IMR-90 (cell line): ENCODE measurements around the gene ZNF181. TPM values are rescaled to one million over a fixed set of nuclear protein-coding genes. Genes with fewer than 3 reads are reported as not detected.

ENCODE experiments used
- ATAC-seq: fragments of 200-7000 bp; cut with Tn5 transposase; 2 replicates; pipeline ENCODE4 v1.9.1; 2020; ENCODE audit warnings: low read depth, mild to moderate bottlenecking, moderate library complexity
- BruUV-seq: library from RNA; stranded (reverse); fragments of 400-500 nt; replicated peaks from 2 replicates; lab custom pipeline; 2021; lab: Mats Ljungman, UMichigan
- CTCF ChIA-PET: fragments of 300-600 bp; formaldehyde crosslinking; extraction: SDS; loops from one replicate; lab custom pipeline; 2021; ENCODE audit warnings: antibody characterized with exemption; lab: Yijun Ruan, JAX
- POLR2A ChIA-PET: fragments of 300-600 bp; sonication (Branson Sonifier 250); formaldehyde crosslinking; loops from one replicate; lab custom pipeline; 2022; ENCODE audit warnings: antibody characterized with exemption; ENCODE audit not compliant: unreplicated experiment; lab: Charles Lee
- DNase-seq: peaks from one replicate; pipeline ENCODE4 v3.0.0; 2013
- H2AFZ ChIP-seq: replicated peaks from 2 replicates; pipeline ENCODE3; 2013; ENCODE audit warnings: low read length, mild to moderate bottlenecking; ENCODE audit not compliant: poor library complexity
- H2AK5ac ChIP-seq: 2 replicates; pipeline ENCODE4 v1.6.1; 2013; ENCODE audit warnings: low read depth, low read length, inconsistent platforms
- H2AK9ac ChIP-seq: replicated peaks from 2 replicates; pipeline ENCODE3; 2013; ENCODE audit warnings: mild to moderate bottlenecking, low read depth, low read length, moderate library complexity; ENCODE audit not compliant: poor library complexity
- H2BK120ac ChIP-seq: 2 replicates; pipeline ENCODE4 v1.6.1; 2013; ENCODE audit warnings: low read depth, low read length, inconsistent platforms
- H2BK15ac ChIP-seq: 3 replicates; pipeline ENCODE4 v1.6.1; 2013; ENCODE audit warnings: low read depth, low read length, inconsistent platforms
- H2BK20ac ChIP-seq: 2 replicates; pipeline ENCODE4 v1.6.1; 2013; ENCODE audit warnings: low read depth, mild to moderate bottlenecking, inconsistent platforms, low read length, moderate library complexity
- H2BK5ac ChIP-seq: 2 replicates; pipeline ENCODE4 v1.6.1; 2013; ENCODE audit warnings: mild to moderate bottlenecking, low read depth, low read length, inconsistent platforms; ENCODE audit not compliant: poor library complexity, severe bottlenecking
- H3K14ac ChIP-seq: replicated peaks from 2 replicates; pipeline ENCODE4 v1.6.1; 2013; ENCODE audit warnings: low read depth, low read length, inconsistent platforms
- H3K18ac ChIP-seq: 2 replicates; pipeline ENCODE4 v1.6.1; 2013; ENCODE audit warnings: low read depth, low read length, control low read depth
- H3K23ac ChIP-seq: 2 replicates; pipeline ENCODE4 v1.6.1; 2013; ENCODE audit warnings: low read depth, low read length, inconsistent platforms
- H3K27ac ChIP-seq: 2 replicates; pipeline ENCODE4 v1.5.1; 2013; ENCODE audit warnings: mild to moderate bottlenecking, control low read depth, low read length; ENCODE audit not compliant: insufficient read depth
- H3K27me3 ChIP-seq: 2 replicates; pipeline ENCODE4 v1.6.1; 2013; ENCODE audit warnings: low read length; ENCODE audit not compliant: control insufficient read depth, insufficient read depth
- H3K36me3 ChIP-seq: 2 replicates; pipeline ENCODE4 v1.6.1; 2013; ENCODE audit warnings: low read length, mixed read lengths; ENCODE audit not compliant: control insufficient read depth, insufficient read depth
- H3K4ac ChIP-seq: 2 replicates; pipeline ENCODE4 v1.6.1; 2013; ENCODE audit warnings: low read depth, low read length, inconsistent platforms
- H3K4me1 ChIP-seq: 2 replicates; pipeline ENCODE4 v1.6.1; 2013; ENCODE audit warnings: low read length, mixed read lengths; ENCODE audit not compliant: control insufficient read depth, insufficient read depth
- H3K4me2 ChIP-seq: 2 replicates; pipeline ENCODE4 v1.6.1; 2013; ENCODE audit warnings: low read depth, mild to moderate bottlenecking, control low read depth, low read length, moderate library complexity
- H3K4me3 ChIP-seq: 2 replicates; pipeline ENCODE4 v1.5.1; 2013; ENCODE audit warnings: low read depth, mild to moderate bottlenecking, control low read depth, low read length, moderate library complexity; ENCODE audit not compliant: insufficient read depth
- H3K56ac ChIP-seq: 2 replicates; pipeline ENCODE4 v1.6.1; 2013; ENCODE audit warnings: low read length, inconsistent platforms; ENCODE audit not compliant: insufficient read depth; ENCODE audit errors: extremely low read depth
- H3K79me1 ChIP-seq, 2 experiments: 2 replicates each; pipeline ENCODE4 v1.6.1; 2013; ENCODE audit warnings: low read length in 2 of 2, inconsistent platforms in 1 of 2, low read depth in 1 of 2
- H3K9ac ChIP-seq: 2 replicates; pipeline ENCODE4 v1.6.1; 2013; ENCODE audit warnings: low read depth, low read length, control low read depth
- H3K9me1 ChIP-seq: 2 replicates; pipeline ENCODE4 v1.6.1; 2013; ENCODE audit warnings: low read length, inconsistent platforms; ENCODE audit not compliant: insufficient read depth
- H3K9me3 ChIP-seq: 2 replicates; pipeline ENCODE4 v1.6.1; 2013; ENCODE audit warnings: low read length; ENCODE audit not compliant: control insufficient read depth, insufficient read depth
- H4K20me1 ChIP-seq: 2 replicates; pipeline ENCODE4 v1.6.1; 2013; ENCODE audit warnings: low read length, inconsistent platforms; ENCODE audit not compliant: insufficient read depth
- H4K5ac ChIP-seq: 2 replicates; pipeline ENCODE4 v1.6.1; 2013; ENCODE audit warnings: mild to moderate bottlenecking, low read depth, low read length, control low read depth
- H4K8ac ChIP-seq, 2 experiments: 2 replicates each; pipeline ENCODE4 v1.6.1; 2013; ENCODE audit warnings: low read depth in 2 of 2, low read length in 2 of 2, control low read depth in 1 of 2, inconsistent platforms in 1 of 2
- H4K91ac ChIP-seq: 2 replicates; pipeline ENCODE4 v1.6.1; 2013; ENCODE audit warnings: low read depth, low read length, inconsistent platforms; ENCODE audit not compliant: insufficient read depth
- CEBPB ChIP-seq: IDR thresholded peaks from 2 replicates; pipeline ENCODE4 v1.6.1; 2012; ENCODE audit warnings: low read depth, low read length, improper control_type of control experiment
- RCOR1 ChIP-seq: IDR thresholded peaks from 2 replicates; pipeline ENCODE4 v1.6.1; 2012; ENCODE audit warnings: mild to moderate bottlenecking, low read length, improper control_type of control experiment; ENCODE audit not compliant: insufficient replicate concordance
- RFX5 ChIP-seq: IDR thresholded peaks from 2 replicates; pipeline ENCODE4 v1.8.0; 2012; ENCODE audit warnings: low read depth, mild to moderate bottlenecking, low read length, moderate library complexity
- WGBS, 2 experiments: methylation state at CpG; one replicate each; pipeline versions ENCODE4 v1.1.5 to v1.1.7; 2013; ENCODE audit warnings: missing lambda C conversion rate in 2 of 2; ENCODE audit not compliant: insufficient read length in 1 of 2; ENCODE audit errors: extremely low coverage in 2 of 2; 5-methylcytosine and 5-hydroxymethylcytosine counted together
- dilution Hi-C: fragments of 300-500 bp; cut with HindIII; formaldehyde crosslinking; loops from one replicate; pipeline ENCODE4 v1.14.3; 2018; ENCODE audit warnings: low sequenced_read_pairs; ENCODE audit not compliant: unreplicated experiment
- in situ Hi-C: fragments of 300-500 bp; cut with MboI; formaldehyde crosslinking; loops from 3 replicates; pipeline ENCODE4 v1.14.3; 2019; ENCODE audit warnings: low sequenced_read_pairs, inconsistent platforms, mixed read lengths
- intact Hi-C: fragments of 100-400 bp; cut with micrococcal nuclease; formaldehyde crosslinking; loops from 2 replicates; pipeline ENCODE4 v1.10.0; 2022
- polyA plus RNA-seq, 3 experiments: library from polyadenylated mRNA; depleted of rRNA; stranded (reverse); fragments of >200 nt; gene quantifications; 2 replicates each; pipeline ENCODE4 v1.2.3, GENCODE V29; 2012; ENCODE audit warnings: low replicate concordance in 1 of 3
- total RNA-seq: library from RNA; depleted of rRNA; stranded (reverse); fragments of >200 nt; gene quantifications from 2 replicates; pipeline ENCODE4 v1.2.3, GENCODE V29; 2012

ZNF181 gene
- total and polyA plus RNA-seq, 2 of the 4 experiments (the other 2 are of a cell fraction) = 3.8 to 7.5 TPM

GRCh38 chr19:34734537-34735103 lies 577 bp downstream of the ZNF181 start:
- no peak overlapping the region; the same call in 1 of the 2 replicates for H3K18ac ChIP-seq
- no peak overlapping the region for H2BK15ac ChIP-seq
- peaks cover 4% of the 10 kb centered on the region; the same call in 1 of the 2 replicates for H3K9me1 ChIP-seq
- H4K91ac ChIP-seq = peak overlapping the region; percentile 60; the same call in 1 of the 2 replicates
- intact Hi-C loops = loop anchor here (1.0 kb wide), 1 partner anchor 57 kb away; the partner anchor contains the start of genes SCGB2B2 and ZNF302
- no peak overlapping the region for H2BK20ac ChIP-seq
- dilution Hi-C loops = no loop called here
- peak overlapping the region; percentile 54 for H3K9ac ChIP-seq
- peak overlapping the region; percentile 73 for H3K14ac ChIP-seq
- peak overlapping the region; percentile 52 for H3K23ac ChIP-seq
- BruUV-seq = TSS peak; percentile 59
- no peaks in the 10 kb centered on the region for H3K27me3 ChIP-seq
- POLR2A ChIA-PET = no interaction called here
- H3K4me2 ChIP-seq = peak overlapping the region; percentile 85
- H2AK5ac ChIP-seq = 0 out of 2 replicates have a peak overlapping the region, but pooled peaks have one; percentile 11
- TF ChIP-seq CEBPB (peak; percentile 95), RCOR1 (no peak), RFX5 (peak; percentile 64)
- DNase-seq (peak; percentile 86), ATAC-seq (no peak)
- no peaks in the 10 kb centered on the region for H4K20me1 ChIP-seq
- H2BK5ac ChIP-seq = peak overlapping the region; percentile 62
- H3K27ac ChIP-seq = peak overlapping the region; percentile 71
- peak overlapping the region; percentile 52 for H3K56ac ChIP-seq
- peaks cover 10 to 18% of the 10 kb centered on the region in 2 experiments for H3K79me1 ChIP-seq
- peak overlapping the region; percentile 42 to 46 for H4K8ac ChIP-seq
- peaks cover 13% of the 10 kb centered on the region for H3K36me3 ChIP-seq
- peaks cover 8% of the 10 kb centered on the region for H3K4me1 ChIP-seq
- no peak overlapping the region for H2BK120ac ChIP-seq
- 2% methylated on average over 9 of the region's 16 CpGs; no CpG with 5 or more reads in 1 of the 2 experiments for WGBS, 2 experiments
- H3K4ac ChIP-seq = peak overlapping the region; percentile 81
- H2AFZ ChIP-seq = peak overlapping the region; percentile 96
- CTCF ChIA-PET = no interaction called here
- peak overlapping the region; percentile 20 for H4K5ac ChIP-seq
- peak overlapping the region; percentile 86 for H2AK9ac ChIP-seq
- in situ Hi-C loops = no loop called here
- H3K9me3 ChIP-seq = peaks cover 4% of the 10 kb centered on the region; the same call in 1 of the 2 replicates
- peak overlapping the region; percentile 72 for H3K4me3 ChIP-seq
